ENCODE data around the gene ATP6V0B.

GRCh38 chr1:43960798-43961197 is 14.0 kb upstream of the ATP6V0B start:
- TF ChIP-seq CTCF (IDR thresholded peaks at IDR 0.05) (no peak), POLR2A (IDR thresholded peaks at IDR 0.05) (no peak)

Measured in body of pancreas (tissue), 4 donors.